NCI-H446 (cell line): ENCODE data around the gene RPH3AL.
"Not testable (repeated sequence)": the region's sequence is repeated elsewhere in the genome, so short reads cannot be mapped to it uniquely, and the experiment has no call there.

ENCODE experiments used
- DNase-seq, 2 experiments: peaks; one replicate each; lab custom pipeline; 2025; lab: John Stamatoyannopoulos, UW

Gene RPH3AL

GRCh38 chr17:379531-380465 lies 27.2 kb upstream of the RPH3AL start:
- no peak for DNase-seq

DNA sequence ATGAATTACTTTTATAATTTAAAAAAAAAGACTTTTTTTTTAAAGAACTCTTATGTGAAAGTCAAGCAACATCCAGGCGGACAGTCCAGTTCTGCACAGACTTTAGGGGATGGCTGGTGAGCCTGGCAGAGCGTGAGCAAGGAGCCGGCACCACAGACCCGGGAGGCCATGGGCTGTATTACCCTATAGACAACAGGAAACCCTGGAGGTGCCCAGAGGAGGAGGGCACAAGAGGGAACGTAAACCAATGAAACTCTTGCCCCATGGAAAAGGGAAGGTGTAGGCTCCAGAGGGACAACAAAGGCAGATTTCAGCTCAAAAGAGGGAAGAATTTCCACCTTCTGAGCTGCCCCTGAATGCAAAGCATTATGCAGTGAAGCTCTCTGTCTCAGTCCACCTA lies 25.5 kb upstream of the RPH3AL start:
- no peak for DNase-seq

GRCh38 chr17:376936-377863 lies 24.6 kb upstream of the RPH3AL start:
- no peak for DNase-seq

GRCh38 chr17:373613-374230 lies 21.1 kb upstream of the RPH3AL start:
- DNase-seq, result no peak

- no peak for DNase-seq
Observed at GRCh38 chr17:372157-373152, 19.8 kb upstream of the RPH3AL start.

DNA sequence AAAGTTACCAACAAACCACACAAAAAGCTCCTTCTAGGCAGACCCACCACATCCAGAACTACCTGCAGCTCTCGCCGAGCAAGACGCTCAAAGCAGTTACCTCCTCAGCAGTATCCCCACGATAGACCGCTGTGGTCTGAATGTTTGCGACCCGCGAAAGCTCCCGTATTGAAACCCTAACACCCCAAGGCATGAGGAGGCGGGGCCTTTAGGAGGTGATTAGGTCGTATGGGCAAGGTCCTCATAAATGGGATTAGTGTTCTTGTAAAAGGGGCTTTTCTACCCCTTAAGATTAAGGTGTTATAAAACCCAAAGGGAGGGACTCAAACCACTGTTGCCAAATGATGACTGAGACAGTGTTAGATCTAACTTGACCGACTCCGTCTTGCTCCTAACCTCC lies 19.0 kb upstream of the RPH3AL start:
- no peak for DNase-seq

DNA sequence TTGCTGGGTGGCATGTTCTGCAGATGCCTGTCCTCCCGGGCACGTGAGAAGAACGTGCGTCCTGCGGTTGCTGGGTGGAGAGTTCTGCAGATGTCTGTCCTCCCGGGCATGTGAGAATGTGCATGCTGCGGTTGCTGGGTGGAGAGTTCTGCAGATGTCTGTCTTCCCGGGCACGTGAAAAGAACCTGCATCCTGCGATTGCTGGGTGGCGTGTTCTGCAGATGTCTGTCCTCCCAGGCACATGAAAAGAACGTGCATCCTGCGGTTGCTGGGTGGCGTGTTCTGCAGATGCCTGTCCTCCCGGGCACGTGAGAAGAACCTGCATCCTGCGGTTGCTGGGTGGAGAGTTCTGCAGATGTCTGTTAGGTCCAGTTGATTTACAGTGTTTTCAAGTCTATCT lies 15.0 kb upstream of the RPH3AL start:
- not testable (repeated sequence) for DNase-seq

DNA sequence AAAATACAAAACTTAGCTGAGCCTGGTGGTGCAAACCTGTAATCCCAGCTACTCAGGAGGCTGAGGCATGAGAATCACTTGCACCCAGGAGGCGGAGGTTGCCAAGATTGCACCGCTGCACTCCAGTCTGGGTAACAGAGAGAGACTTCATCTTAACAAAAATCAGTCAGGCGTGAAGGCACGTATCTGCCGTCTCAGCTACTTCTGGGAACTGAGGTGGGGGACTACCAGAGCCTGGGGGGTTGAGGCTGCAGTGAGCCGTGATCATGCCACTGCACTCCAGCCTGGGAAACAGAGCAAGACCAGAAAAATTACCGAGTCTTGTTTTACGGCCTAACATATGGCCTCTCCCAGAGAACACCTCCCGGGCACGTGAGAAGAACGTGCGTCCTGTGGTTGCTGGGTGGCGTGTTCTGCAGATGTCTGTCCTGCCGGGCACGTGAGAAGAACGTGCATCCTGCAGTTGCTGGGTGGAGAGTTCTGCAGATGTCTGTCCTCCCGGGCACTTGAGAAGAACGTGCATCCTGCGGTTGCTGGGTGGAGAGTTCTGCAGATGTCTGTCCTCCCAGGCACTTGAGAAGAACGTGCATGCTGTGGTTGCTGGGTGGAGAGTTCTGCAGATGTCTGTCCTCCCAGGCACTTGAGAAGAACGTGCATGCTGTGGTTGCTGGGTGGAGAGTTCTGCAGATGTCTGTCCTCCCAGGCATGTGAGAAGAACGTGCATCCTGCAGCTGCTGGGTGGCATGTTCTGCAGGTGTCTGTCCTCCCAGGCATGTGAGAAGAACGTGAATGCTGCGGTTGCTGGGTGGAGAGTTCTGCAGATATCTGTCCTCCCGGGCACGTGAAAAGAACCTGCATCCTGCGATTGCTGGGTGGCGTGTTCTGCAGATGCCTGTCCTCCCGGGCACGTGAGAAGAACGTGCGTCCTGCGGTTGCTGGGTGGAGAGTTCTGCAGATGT lies 14.3 kb upstream of the RPH3AL start:
- DNase-seq, result not testable (repeated sequence)

GRCh38 chr17:364766-365165 lies 12.2 kb upstream of the RPH3AL start:
- DNase-seq, result no peak

DNA sequence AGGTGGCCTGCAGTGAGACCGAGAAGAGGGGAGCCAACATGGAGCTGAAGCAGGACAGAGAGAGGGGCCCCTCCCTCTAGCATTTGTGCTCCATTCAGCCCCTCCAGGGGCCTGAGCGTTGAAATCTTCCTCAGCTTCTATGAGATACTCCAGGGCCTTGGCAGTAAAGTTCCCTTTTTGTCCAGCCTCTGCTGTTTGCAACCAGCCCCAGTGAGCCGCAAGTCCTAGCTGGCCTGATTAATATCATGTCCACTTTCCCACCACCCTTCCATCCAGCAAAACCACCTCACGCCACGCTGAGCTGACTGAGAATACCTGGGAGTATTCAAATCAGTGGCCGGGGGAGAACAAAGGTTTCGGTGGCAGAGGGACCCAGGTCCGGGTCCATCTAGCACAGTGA lies 11.7 kb upstream of the RPH3AL start:
- DNase-seq, result no peak

- no peak for DNase-seq
Observed at GRCh38 chr17:362721-363120, 10.1 kb upstream of the RPH3AL start.

DNA sequence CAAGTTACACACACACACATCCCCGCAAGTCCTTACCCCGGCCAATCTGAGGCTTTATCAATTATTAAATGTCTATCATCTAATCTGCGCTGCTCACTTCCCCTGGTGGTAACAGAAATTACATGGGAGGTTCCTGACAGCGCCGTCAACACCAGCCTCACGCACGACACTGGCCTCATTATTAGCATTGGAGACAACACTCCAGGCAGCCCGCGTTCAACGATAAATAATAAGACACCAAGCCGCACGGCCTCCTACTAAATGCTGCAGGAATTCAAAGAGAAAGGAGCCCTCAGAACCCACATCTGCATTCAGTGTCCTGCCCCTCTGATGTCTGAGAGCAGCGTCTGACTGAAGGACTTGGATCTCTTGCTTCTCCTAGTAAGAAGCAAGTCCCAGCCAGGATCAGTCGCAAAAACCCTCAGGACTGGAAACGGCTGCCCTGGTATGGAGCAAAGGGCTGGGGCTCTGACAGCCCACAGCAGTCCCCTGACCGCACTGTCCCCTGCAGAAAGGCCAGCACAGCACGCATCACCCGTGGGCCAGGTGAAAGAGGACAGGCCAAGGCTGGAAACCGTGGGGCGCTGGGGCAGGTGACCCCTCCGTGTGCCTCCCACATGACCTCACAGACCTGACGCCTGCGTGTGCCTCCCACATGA lies 7.6 kb upstream of the RPH3AL start:
- no peak for DNase-seq

DNA sequence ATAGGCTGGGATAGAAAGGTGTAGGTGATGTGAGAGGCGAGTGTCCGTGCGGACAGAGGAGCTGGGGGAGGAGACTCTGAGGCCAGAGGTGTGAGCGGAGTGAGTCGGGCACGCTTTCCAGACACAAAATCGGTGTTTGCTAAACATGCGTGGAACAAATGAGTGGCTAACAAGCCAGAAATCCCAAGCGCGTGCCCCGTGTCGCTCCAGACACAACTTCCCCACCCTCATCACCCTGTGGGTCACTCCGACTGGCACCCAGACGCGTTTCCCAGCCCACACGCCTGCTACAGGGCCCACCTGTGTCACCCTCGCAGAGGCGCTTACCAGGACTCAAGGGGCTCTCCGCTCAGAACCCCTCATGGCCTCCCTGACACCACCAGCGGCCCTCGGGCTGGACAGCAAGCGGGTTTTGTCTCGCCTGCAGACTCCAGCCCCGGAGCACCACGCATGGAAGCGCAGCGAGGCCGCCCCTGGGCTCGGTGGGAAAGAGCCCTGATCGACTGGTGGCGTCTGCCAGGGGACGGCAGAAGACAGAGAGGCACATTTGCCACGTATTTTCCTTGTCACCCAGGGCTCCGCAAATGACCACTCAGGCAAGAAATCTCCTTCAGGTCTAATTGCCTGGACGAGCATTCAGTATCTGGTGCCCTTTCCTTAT lies 6.0 kb upstream of the RPH3AL start:
- DNase-seq, result no peak

- no peak for DNase-seq
Observed at GRCh38 chr17:357644-358043, 5.0 kb upstream of the RPH3AL start.

- no peak for DNase-seq
Observed at GRCh38 chr17:356671-357434, 4.2 kb upstream of the RPH3AL start.

DNA sequence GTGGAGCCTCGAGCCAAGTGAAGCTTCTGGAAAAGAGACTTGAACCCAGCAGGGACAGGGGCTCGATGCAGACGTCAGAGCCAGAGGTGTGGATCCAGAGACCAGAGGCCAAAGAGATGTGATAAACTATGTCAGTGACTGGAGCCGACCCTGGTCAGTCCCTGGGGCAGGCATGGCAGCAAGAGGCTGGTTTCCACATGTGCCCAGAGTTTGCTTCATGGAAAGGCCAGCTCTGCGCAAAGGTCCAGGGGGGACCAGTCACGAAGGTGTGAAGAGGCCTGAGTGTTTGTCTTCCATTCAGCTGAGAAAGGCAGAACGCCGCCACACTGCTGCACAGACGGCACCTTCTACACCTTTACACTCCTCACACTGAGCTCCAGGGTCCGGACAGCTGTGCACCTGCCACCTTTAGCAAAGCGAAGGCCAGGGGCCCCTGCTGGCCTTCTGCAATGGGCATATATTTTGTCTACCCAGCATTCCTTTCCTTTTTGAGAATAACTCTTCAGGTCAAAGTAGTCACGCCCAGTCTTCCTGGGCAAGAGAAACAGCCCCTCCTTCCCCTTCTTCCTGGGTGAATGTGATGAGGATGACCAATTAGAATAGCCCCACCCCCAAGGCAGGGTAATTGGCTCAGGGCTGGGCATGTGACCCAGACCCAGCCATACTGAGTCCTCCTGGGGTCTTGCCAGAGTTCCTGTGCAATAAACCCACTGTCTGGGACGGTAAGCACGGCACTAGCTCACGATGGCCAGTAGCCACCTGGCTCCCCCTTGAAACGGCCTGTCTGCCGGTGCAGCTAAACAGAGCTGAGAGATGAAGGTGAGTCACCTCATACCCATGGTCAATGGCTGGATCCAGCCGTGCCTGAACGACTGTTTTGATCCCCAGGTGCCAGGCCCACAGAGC lies 2.3 kb upstream of the RPH3AL start:
- no peak for DNase-seq

GRCh38 chr17:353838-354234 lies 1.2 kb upstream of the RPH3AL start:
- no peak for DNase-seq
